Smooth muscle cell (in vitro differentiated cells): ENCODE results near the gene SETBP1. TPM values are rescaled to one million over a fixed set of nuclear protein-coding genes. Genes with fewer than 3 reads are reported as not detected.

Source experiments
- DNase-seq: peaks from one replicate; lab custom pipeline; 2025; ENCODE audit not compliant: unreplicated experiment; lab: John Stamatoyannopoulos, UW
- H2AFZ ChIP-seq: fragments of 200-600 bp; sonication (generic); 2 replicates; pipeline ENCODE4 v1.6.0; 2016; ENCODE audit warnings: antibody characterized with exemption, low read depth, mild to moderate bottlenecking
- H3F3A ChIP-seq: fragments of 200-600 bp; sonication (generic); 2 replicates; pipeline ENCODE4 v1.6.0; 2017; ENCODE audit warnings: antibody characterized with exemption, low read depth
- H3K27ac ChIP-seq: fragments of 200-600 bp; sonication (generic); 2 replicates; pipeline ENCODE4 v1.5.1; 2016; ENCODE audit warnings: low read depth, mild to moderate bottlenecking
- H3K27me3 ChIP-seq: fragments of 200-600 bp; sonication (generic); 2 replicates; pipeline ENCODE4 v1.6.1; 2016; ENCODE audit warnings: low read depth, mild to moderate bottlenecking
- H3K36me3 ChIP-seq: fragments of 200-600 bp; sonication (generic); 2 replicates; pipeline ENCODE4 v1.5.1; 2016; ENCODE audit warnings: low read depth
- H3K4me1 ChIP-seq: fragments of 200-600 bp; sonication (generic); 2 replicates; pipeline ENCODE4 v1.5.1; 2016; ENCODE audit warnings: low read depth
- H3K4me2 ChIP-seq: fragments of 200-600 bp; sonication (generic); 2 replicates; pipeline ENCODE4 v1.6.0; 2016; ENCODE audit warnings: mild to moderate bottlenecking
- H3K4me3 ChIP-seq: fragments of 200-600 bp; sonication (generic); 2 replicates; pipeline ENCODE4 v1.5.1; 2016; ENCODE audit warnings: mild to moderate bottlenecking
- H3K79me2 ChIP-seq: fragments of 200-600 bp; sonication (generic); 2 replicates; pipeline ENCODE4 v1.6.0; 2016; ENCODE audit warnings: low read depth, mild to moderate bottlenecking
- H3K9ac ChIP-seq: fragments of 200-600 bp; sonication (generic); 2 replicates; pipeline ENCODE4 v1.6.0; 2016; ENCODE audit warnings: low read depth
- H3K9me3 ChIP-seq: fragments of 200-600 bp; sonication (generic); replicated peaks from 2 replicates; pipeline ENCODE4 v1.5.1; 2016; ENCODE audit warnings: low read depth
- H4K20me1 ChIP-seq: fragments of 200-600 bp; sonication (generic); 2 replicates; pipeline ENCODE4 v1.6.0; 2016; ENCODE audit warnings: low read depth
- WGBS: methylation state at CpG from one replicate; pipeline ENCODE4 v1.1.7; 2016; ENCODE audit warnings: low lambda C conversion rate; 5-methylcytosine and 5-hydroxymethylcytosine counted together
- polyA plus RNA-seq: library from polyadenylated mRNA; unstranded; fragments of >200 nt; fragmentation: Nextera tagmentation; extraction: Ambion mirVana; gene quantifications from 2 replicates; pipeline ENCODE4 v1.2.1, GENCODE V29; 2016
- total RNA-seq: library from RNA; depleted of rRNA; stranded (reverse); fragments of >200 nt; gene quantifications from 2 replicates; pipeline ENCODE4 v1.2.3, GENCODE V29; 2014
- TF ChIP-seq, protein P1 (sequence below): fragments of 200-600 bp; sonication (generic); IDR thresholded peaks from 2 replicates; pipeline ENCODE4 v1.5.1; 2017; ENCODE audit warnings: borderline replicate concordance, mild to moderate bottlenecking, antibody characterized with exemption; ENCODE audit not compliant: insufficient read depth, poor library complexity, severe bottlenecking

The SETBP1 gene
- total and polyA plus RNA-seq, 2 experiments from 2014 or later: 6.1 to 17.7 TPM

GRCh38 chr18:44938720-44939665 lies 258.3 kb downstream of the SETBP1 start:
- Histone ChIP-seq H3K27me3 (no peaks in the 10 kb centered on the region), H3K27ac (no peak overlapping the region), H3K9ac (no peak overlapping the region), H4K20me1 (peaks cover 54% of the 10 kb centered on the region), H3K79me2 (peaks cover 22% of the 10 kb centered on the region), H3K4me1 (peaks cover 26% of the 10 kb centered on the region), H3K4me2 (peak overlapping the region; percentile 53), H3F3A (peaks cover 15% of the 10 kb centered on the region), H3K36me3 (no peaks in the 10 kb centered on the region), H2AFZ (no peak overlapping the region), H3K9me3 (no peaks in the 10 kb centered on the region), H3K4me3 (no peak overlapping the region)
- DNase-seq: no peak
- 81% methylated on average over 5 of the region's 5 CpGs for WGBS
- TF ChIP-seq, protein P1, sequence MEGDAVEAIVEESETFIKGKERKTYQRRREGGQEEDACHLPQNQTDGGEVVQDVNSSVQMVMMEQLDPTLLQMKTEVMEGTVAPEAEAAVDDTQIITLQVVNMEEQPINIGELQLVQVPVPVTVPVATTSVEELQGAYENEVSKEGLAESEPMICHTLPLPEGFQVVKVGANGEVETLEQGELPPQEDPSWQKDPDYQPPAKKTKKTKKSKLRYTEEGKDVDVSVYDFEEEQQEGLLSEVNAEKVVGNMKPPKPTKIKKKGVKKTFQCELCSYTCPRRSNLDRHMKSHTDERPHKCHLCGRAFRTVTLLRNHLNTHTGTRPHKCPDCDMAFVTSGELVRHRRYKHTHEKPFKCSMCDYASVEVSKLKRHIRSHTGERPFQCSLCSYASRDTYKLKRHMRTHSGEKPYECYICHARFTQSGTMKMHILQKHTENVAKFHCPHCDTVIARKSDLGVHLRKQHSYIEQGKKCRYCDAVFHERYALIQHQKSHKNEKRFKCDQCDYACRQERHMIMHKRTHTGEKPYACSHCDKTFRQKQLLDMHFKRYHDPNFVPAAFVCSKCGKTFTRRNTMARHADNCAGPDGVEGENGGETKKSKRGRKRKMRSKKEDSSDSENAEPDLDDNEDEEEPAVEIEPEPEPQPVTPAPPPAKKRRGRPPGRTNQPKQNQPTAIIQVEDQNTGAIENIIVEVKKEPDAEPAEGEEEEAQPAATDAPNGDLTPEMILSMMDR: no peak

GRCh38 chr18:44941516-44941915 lies 260.8 kb downstream of the SETBP1 start:
- Histone ChIP-seq H4K20me1 (peaks cover 70% of the 10 kb centered on the region), H3K79me2 (peaks cover 22% of the 10 kb centered on the region), H3K4me3 (no peak overlapping the region), H3K4me2 (peak overlapping the region; percentile 27), H3F3A (peaks cover 15% of the 10 kb centered on the region), H3K4me1 (peaks cover 46% of the 10 kb centered on the region), H2AFZ (no peak overlapping the region), H3K9ac (no peak overlapping the region), H3K9me3 (no peaks in the 10 kb centered on the region), H3K36me3 (no peaks in the 10 kb centered on the region), H3K27me3 (no peaks in the 10 kb centered on the region), H3K27ac (no peak overlapping the region)
- no peak for DNase-seq
- 94% methylated on average over 3 of the region's 3 CpGs for WGBS
- TF ChIP-seq, protein P1: no peak

GRCh38 chr18:44942073-44942472 lies 261.4 kb downstream of the SETBP1 start:
- WGBS: 98% methylated on average over 2 of the region's 2 CpGs
- no peaks in the 10 kb centered on the region for H3K9me3 ChIP-seq
- no peak overlapping the region for H3K9ac ChIP-seq
- peaks cover 72% of the 10 kb centered on the region for H4K20me1 ChIP-seq
- peak overlapping the region; percentile 27 for H3K4me2 ChIP-seq
- no peak overlapping the region for H2AFZ ChIP-seq
- peaks cover 49% of the 10 kb centered on the region for H3K4me1 ChIP-seq
- H3K27me3 ChIP-seq: no peaks in the 10 kb centered on the region
- TF ChIP-seq, protein P1: no peak
- DNase-seq: no peak
- H3K4me3 ChIP-seq: no peak overlapping the region
- no peaks in the 10 kb centered on the region for H3K36me3 ChIP-seq
- peaks cover 22% of the 10 kb centered on the region for H3K79me2 ChIP-seq
- no peak overlapping the region for H3K27ac ChIP-seq
- peaks cover 15% of the 10 kb centered on the region for H3F3A ChIP-seq
